Measurements from ENCODE around the gene VPS50. TPM values are rescaled to one million over a fixed set of nuclear protein-coding genes. Genes with fewer than 3 reads are reported as not detected.
"Not testable (repeated sequence)": the region's sequence is repeated elsewhere in the genome, so short reads cannot be mapped to it uniquely, and the experiment has no call there.

VPS50 gene
- total RNA-seq, 4 donors from 2014 or later = 17.4 to 26.6 (median 23.7) TPM

DNA sequence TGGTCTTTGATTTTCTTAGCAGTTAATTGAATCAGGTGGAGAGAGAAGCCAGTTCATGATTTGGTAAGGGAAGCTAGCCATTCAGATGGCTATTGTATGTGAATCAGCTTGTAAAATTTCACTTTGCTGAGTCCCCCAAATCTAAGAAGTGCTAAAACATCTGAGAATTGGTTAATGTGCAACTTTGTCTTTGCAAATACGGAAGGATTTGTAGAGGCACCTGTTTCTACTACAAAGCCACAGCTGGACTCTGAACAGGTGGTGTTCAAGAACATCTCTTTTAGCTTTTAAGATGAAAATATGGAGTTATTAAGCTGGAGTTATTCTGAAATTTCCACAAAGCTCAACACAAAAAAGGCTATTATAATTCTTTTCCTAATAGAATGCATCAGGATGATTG, 132.6 kb downstream of the VPS50 start:
- 92 to 100% methylated on average over 1 of the region's 1 CpG for WGBS, 2 donors (ENCODE audit: low coverage in 1 of 2)
- ATAC-seq = no peak
- Histone ChIP-seq H3K27me3 (no peaks in the 10 kb centered on the region), H3K9me3 (no peaks in the 10 kb centered on the region), H3K4me1 (no peaks in the 10 kb centered on the region), H3K27ac (no peak overlapping the region), H3K36me3 (no peaks in the 10 kb centered on the region), H3K4me3 (no peak overlapping the region)
- no peak for TF ChIP-seq POLR2A (IDR thresholded peaks at IDR 0.05)
- TF ChIP-seq POLR2AphosphoS5 (IDR thresholded peaks at IDR 0.05) = no peak
- TF ChIP-seq, protein P1, sequence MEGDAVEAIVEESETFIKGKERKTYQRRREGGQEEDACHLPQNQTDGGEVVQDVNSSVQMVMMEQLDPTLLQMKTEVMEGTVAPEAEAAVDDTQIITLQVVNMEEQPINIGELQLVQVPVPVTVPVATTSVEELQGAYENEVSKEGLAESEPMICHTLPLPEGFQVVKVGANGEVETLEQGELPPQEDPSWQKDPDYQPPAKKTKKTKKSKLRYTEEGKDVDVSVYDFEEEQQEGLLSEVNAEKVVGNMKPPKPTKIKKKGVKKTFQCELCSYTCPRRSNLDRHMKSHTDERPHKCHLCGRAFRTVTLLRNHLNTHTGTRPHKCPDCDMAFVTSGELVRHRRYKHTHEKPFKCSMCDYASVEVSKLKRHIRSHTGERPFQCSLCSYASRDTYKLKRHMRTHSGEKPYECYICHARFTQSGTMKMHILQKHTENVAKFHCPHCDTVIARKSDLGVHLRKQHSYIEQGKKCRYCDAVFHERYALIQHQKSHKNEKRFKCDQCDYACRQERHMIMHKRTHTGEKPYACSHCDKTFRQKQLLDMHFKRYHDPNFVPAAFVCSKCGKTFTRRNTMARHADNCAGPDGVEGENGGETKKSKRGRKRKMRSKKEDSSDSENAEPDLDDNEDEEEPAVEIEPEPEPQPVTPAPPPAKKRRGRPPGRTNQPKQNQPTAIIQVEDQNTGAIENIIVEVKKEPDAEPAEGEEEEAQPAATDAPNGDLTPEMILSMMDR (IDR thresholded peaks at IDR 0.05) = no peak
- no peak for TF ChIP-seq EP300 (IDR thresholded peaks at IDR 0.05)

DNA sequence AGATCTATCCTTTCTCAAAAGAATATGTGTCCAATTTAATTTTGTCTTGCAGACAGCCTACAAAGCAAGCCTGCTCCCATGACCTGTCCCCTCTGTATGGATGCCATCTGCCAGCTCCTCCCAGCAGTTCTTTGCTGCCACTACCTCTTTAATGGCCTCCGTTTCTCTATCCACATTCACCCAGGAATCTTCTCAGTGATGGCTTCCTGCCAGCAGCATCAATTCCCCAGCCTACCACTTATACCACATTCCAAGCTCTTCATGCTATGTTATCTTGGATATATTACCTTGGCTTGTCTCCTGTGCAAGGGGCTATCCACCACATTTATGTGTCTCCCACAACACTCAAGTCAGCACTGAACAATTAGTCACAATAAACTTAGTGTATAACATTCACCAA, 133.2 kb downstream of the VPS50 start:
- no peak overlapping the region for H3K4me3 ChIP-seq
- ATAC-seq = no peak

DNA sequence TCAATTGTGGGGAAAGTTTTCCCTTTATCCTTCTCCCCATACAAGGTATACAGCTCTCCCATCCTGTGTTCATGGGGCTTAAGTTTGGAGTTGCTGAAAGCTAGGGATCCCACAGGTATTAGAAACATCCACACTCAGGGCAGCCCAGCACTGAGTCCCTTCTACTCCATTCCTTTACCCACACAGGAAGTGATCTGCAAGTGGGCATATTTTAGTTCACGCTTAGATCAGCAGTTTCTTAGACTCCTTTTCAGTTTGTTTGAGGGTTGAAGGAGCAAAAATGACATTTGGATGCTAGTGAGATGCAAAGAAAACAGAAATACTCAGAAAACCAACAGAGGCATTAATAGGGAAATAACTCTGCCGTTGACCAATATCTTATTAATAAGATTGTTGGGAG, 134.7 kb downstream of the VPS50 start:
- ATAC-seq = no peak
- Histone ChIP-seq H3K4me1 (no peaks in the 10 kb centered on the region), H3K36me3 (no peaks in the 10 kb centered on the region), H3K4me3 (no peak overlapping the region), H3K9me3 (no peaks in the 10 kb centered on the region), H3K27me3 (no peaks in the 10 kb centered on the region), H3K27ac (no peak overlapping the region)
- WGBS, 2 donors (ENCODE audit: low coverage in 1 of 2) = 85 to 100% methylated on average over 1 to 2 of the region's 2 CpGs
- TF ChIP-seq EP300 (IDR thresholded peaks at IDR 0.05) = no peak
- no peak for TF ChIP-seq POLR2AphosphoS5 (IDR thresholded peaks at IDR 0.05)
- TF ChIP-seq POLR2A (IDR thresholded peaks at IDR 0.05) = no peak
- TF ChIP-seq, protein P1 (IDR thresholded peaks at IDR 0.05) = no peak

More for the DNA sequence above, 133.2 kb downstream of the VPS50 start:
- Histone ChIP-seq H3K4me1 (no peaks in the 10 kb centered on the region), H3K27ac (no peak overlapping the region), H3K36me3 (no peaks in the 10 kb centered on the region), H3K9me3 (no peaks in the 10 kb centered on the region), H3K27me3 (no peaks in the 10 kb centered on the region)
- WGBS, 2 donors (ENCODE audit: low coverage in 1 of 2) = 21 to 80% methylated on average over 1 of the region's 1 CpG
- TF ChIP-seq, protein P1 (IDR thresholded peaks at IDR 0.05) = no peak
- TF ChIP-seq POLR2AphosphoS5 (IDR thresholded peaks at IDR 0.05) = no peak
- TF ChIP-seq POLR2A (IDR thresholded peaks at IDR 0.05) = no peak
- no peak for TF ChIP-seq EP300 (IDR thresholded peaks at IDR 0.05)

DNA sequence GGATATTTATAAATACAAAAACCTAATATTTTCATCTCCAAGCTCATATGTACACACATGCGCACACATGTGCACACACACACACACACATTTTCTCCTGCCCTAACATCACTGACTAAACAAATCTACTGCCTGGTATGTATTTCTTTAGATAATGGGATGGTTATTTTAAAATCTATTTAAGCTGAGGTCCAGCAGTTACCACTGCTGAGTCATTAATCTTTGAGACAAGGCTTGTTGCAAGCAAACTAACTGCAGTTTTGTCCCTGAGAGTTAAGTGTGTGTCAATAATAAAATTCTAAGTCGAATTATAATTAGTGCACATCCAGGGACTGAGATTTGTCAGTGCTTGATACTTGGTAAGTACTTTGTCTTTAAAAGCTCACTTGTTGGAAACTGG, 135.1 kb downstream of the VPS50 start:
- Histone ChIP-seq H3K4me1 (no peaks in the 10 kb centered on the region), H3K9me3 (no peaks in the 10 kb centered on the region), H3K36me3 (no peaks in the 10 kb centered on the region), H3K27ac (no peak overlapping the region), H3K4me3 (no peak overlapping the region), H3K27me3 (no peaks in the 10 kb centered on the region)
- ATAC-seq = no peak
- TF ChIP-seq, protein P1 (IDR thresholded peaks at IDR 0.05) = no peak
- no peak for TF ChIP-seq EP300 (IDR thresholded peaks at IDR 0.05)
- no peak for TF ChIP-seq POLR2A (IDR thresholded peaks at IDR 0.05)
- no peak for TF ChIP-seq POLR2AphosphoS5 (IDR thresholded peaks at IDR 0.05)
- WGBS, 2 donors (ENCODE audit: low coverage in 1 of 2) = 29 to 41% methylated on average over 2 of the region's 2 CpGs

DNA sequence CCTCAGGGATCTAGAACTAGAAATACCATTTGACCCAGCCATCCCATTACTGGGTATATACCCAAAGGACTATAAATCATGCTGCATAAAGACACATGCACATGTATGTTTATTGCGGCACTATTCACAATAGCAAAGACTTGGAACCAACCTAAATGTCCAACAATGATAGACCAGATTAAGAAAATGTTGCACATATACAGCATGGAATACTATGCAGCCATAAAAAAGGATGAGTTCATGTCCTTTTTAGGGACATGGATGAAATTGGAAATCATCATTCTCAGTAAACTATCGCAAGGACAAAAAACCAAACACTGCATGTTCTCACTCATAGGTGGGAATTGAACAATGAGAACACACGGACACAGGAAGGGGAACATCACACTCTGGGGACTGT, 138.8 kb downstream of the VPS50 start:
- H3K27me3 ChIP-seq, H3K27ac ChIP-seq, ATAC-seq, H3K36me3 ChIP-seq, H3K4me1 ChIP-seq, H3K4me3 ChIP-seq, H3K9me3 ChIP-seq: not testable (repeated sequence)
- WGBS, 2 donors (ENCODE audit: low coverage in 1 of 2) = 0 to 59% methylated on average over 1 to 3 of the region's 3 CpGs

DNA sequence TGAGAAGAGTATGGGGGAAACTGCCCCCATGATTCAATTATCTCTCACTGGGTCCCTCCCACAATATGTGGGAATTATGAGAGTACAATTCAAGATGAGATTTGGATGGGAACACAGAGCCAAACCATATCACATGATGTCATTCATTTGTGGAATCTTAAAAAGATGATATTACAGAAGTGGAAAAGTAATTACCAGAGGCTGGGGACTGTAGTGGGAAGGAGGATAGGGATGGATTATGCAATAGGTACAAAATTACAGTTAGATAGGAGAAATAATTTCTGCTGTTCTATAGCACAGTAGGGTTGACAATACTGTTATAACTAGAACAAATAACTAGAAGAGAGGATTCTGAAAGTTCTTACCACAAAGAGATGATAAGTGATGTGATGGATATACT, 141.4 kb downstream of the VPS50 start:
- TF ChIP-seq, protein P1 (IDR thresholded peaks at IDR 0.05) = no peak
- no peak for TF ChIP-seq POLR2AphosphoS5 (IDR thresholded peaks at IDR 0.05)
- no peak for TF ChIP-seq POLR2A (IDR thresholded peaks at IDR 0.05)
- TF ChIP-seq EP300 (IDR thresholded peaks at IDR 0.05) = no peak
- no peak for ATAC-seq
- no peaks in the 10 kb centered on the region for H3K27me3 ChIP-seq
- no peak overlapping the region for H3K27ac ChIP-seq
- H3K36me3 ChIP-seq = no peaks in the 10 kb centered on the region
- no peaks in the 10 kb centered on the region for H3K4me1 ChIP-seq
- no peaks in the 10 kb centered on the region for H3K9me3 ChIP-seq
- no peak overlapping the region for H3K4me3 ChIP-seq
